NCI-H460 (cell line): ENCODE data around the gene NPHP1. TPM values are rescaled to one million over a fixed set of nuclear protein-coding genes. Genes with fewer than 3 reads are reported as not detected.
"Not testable (repeated sequence)": the region's sequence is repeated elsewhere in the genome, so short reads cannot be mapped to it uniquely, and the experiment has no call there.

Experiments used
- DNase-seq: peaks from one replicate; pipeline ENCODE4 v3.0.0-alpha.2; 2016; ENCODE audit warnings: low read depth; ENCODE audit errors: extremely low read depth
- total RNA-seq: library from RNA; depleted of rRNA; stranded (reverse); fragments of >200 nt; shearing (Covaris generic); gene quantifications from 2 replicates; pipeline ENCODE4 v1.2.3, GENCODE V29; 2014

NPHP1 gene
- total RNA-seq, 1 experiment from 2014 or later = 11.9 TPM

DNA sequence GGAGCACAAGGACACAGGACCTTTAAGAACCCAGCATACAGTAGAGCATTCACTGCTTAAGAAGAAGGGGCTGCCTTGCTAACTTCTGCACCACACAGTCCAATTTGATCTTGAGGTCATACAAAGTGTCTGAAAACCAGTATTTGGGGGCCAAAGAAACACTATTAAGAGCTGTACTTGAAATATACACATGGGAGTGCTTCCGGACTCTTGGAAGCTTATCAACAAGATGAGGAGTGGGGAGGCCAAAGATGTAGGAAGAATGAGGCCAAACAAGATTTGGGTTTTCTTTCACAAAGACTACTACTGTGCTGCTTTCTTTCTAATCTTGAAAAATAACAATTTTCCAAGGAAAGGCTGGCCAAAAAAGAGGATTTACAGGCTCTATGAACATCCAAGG lies 64.4 kb downstream of the NPHP1 start:
- DNase-seq = no peak

DNA sequence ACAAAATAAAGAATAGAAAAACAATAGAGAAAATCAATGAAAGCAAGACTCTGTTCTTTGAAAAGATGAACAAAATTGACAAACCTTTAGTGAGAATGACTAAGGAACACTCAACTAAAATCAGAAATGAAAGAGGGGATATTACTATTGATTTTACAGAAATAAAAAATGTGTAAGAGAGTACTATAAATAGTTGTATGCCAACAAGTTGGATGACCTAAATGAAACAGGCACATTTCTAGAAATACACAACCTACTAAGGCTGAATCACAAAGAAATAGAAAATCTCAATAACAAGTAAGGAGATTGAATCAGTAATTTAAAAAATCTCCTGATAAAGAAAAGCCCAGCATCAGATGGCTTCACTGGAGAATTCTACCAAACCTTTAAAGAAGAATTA lies 70.8 kb downstream of the NPHP1 start:
- DNase-seq = no peak

DNA sequence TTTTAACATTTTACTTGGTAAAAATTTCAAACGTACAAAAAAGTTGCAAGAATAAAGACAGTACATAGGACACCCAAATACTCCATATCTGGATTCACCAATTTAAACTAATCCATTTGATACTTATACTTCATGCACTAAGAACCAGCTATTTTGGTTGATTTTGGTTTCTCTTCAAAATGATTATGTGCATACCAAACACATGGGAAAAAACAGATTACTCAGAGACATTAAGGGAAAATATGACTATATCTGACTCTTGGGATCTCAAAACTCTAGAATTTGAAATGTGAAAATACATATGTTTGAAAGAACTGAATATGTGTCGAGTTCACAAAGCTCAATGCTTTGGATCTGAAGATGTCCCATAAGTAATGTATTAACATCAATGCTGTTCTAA lies 73.6 kb downstream of the NPHP1 start:
- DNase-seq = no peak

DNA sequence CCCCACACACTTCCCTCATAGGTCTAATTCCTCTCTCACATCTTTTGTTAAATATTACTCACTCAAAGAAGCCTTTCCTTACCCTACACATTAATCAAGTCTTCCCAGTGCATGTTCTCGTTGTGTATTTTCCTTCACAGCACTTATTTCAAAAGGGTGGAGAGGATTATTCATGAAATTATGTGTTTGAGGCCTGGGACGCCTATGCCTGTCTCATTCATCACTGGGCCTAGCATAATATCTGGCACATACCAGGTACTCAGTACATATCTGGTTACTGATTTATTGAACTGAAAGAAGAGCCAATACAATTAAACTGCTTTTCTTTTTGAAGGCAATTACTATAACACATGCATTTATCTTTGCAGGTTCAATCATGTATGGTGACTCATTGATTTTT lies 74.1 kb downstream of the NPHP1 start:
- no peak for DNase-seq

DNA sequence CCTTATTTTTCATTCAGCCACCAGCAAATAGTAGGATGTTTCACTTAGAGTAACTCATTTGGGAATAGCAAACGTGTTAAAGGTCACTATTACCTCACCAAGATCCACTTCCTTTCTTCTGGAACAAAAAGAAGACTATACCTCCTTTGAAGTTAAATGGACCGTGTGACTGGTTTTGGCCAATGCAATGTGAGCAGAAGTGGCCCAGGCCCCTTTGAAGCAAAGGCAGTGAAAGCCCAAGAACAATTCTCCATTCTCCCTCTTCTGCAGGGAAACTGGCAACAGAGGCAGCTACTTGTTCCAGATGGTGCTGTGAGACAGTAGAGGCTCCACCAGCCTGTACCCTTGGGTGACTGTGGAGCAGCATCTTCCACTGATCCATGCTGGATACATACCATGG lies 77.9 kb downstream of the NPHP1 start:
- no peak for DNase-seq

DNA sequence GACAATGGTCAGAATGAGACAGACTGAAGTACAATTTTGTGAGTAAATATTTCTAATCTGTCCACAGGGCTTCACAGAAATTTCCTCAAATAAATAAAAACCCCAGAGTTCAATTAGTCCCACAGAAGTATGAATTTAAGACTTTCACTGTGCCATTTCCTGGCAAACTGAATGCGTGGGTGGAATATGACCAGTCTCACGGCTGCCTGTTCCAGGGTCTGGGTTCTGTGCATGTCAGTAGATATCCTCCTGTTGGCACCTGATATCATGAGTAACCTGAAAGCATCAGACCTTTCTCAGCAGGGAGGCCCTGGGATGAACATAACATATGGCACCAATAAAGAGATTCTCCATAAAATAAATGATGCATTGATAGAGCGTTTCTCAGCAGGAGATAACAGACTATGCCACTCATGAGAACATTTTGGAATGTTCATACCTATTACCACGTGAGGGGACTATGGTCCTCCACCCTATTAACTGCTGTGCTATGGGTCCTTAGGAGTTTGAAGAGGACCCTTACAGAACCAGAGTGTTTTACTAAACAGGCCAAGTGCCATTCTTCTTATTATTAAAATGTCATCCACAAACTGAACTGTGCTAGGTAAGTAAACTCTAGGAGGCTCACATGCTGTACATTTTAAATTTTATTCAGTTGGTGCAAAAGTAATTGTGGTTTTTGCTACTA lies 78.6 kb downstream of the NPHP1 start:
- DNase-seq = no peak

DNA sequence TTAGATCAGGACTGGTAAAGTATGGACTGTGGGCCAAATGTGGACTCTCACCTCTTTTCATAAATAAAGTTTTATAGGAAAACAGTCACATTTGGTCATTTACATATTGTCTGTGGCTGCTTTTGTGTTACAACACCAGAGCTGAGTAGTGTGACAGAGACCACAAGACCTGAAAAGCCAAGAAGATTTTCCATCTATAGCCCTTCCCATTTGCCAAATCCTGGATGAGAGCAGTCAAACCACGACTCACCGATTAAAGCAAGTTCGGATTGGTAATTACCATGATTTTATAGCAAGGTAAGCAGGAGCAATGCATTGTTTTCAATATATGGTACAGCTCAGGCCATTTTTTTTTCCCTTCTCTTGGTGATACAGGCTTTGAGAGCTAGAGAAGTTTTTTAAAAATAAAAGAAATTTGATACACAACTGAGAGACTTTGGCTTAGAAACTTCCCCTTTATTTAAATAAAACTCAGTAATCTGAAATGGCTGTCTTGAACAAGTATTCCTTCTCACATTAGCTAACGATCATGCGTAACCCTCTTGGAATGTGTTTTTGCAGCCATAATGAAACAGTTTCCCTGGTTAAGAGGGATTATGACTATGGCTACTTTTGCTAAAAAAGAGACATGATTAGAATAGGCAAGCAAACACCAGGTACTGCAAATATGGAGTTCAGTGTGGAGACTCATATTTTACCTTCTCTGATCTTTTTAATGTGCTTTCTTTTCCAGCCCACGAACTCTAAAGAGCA lies 79.7 kb downstream of the NPHP1 start:
- DNase-seq = no peak

DNA sequence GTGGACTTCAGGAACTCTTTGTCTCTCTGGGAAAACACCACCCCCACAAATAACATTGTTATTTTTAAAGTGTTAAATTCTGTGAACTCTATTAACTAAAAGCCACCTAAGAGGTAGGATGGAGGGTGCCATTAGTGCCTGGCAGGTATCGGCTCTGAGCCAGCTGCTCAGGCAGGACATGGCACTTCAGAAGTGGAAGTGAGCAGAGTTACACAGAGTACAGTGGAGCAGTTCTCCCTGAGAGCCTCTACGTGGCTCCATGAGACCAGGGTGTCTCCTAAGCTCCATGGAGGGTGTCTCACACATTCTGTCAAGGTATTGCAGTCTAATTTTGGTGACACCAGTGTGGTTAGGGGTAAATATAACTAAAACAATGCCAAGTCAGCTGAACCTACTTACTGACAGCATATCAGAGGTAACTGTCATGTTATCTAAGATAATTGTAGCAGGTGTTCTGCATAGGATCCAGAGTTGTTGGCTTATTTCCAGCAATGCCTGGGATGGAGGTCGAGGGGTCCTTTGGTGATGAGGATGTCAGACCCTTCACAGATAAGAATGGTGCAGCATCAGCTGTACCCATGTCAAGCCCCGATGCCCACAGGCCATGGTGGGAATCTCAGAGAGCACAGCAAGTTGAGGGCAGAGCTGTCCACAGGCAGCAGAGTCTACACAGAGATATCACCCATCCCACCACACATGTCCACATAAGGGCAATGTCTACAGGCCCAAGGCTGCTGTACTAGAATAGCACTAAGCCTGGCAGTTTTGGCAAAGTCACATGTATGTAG lies 80.6 kb downstream of the NPHP1 start:
- no peak for DNase-seq

DNA sequence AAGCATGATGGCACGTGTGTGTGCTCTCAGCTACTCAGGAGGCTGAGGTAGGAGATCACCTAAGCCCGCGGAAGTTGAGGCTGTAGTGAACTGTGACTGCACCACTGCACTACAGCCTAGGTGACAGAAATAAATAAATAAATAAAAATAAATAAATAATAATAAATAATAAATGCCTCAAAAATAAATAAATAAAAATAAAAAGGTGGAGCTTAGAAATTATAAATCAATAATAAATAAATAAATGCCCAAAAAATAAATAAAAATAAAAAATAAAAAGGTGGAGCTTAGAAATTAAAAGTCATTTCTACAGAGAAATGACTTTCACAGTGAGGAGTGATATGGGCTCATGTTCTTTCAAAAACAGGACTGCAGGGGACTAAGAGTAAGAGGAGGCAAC lies 83.2 kb downstream of the NPHP1 start:
- DNase-seq = no peak

DNA sequence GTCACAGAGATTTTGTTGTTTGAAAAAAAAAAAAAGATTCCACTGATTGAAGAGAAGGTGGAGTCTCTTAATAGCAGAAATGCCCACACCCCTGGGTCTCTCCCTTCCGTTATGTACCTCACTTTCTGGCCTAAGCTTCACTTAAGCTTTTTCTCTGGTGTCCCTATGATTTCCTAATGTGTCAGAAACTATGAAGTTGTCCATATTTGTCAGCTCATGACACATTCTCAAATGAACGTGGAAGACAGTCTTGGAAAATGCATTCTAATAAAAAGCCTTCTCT lies 83.8 kb downstream of the NPHP1 start:
- DNase-seq = no peak

DNA sequence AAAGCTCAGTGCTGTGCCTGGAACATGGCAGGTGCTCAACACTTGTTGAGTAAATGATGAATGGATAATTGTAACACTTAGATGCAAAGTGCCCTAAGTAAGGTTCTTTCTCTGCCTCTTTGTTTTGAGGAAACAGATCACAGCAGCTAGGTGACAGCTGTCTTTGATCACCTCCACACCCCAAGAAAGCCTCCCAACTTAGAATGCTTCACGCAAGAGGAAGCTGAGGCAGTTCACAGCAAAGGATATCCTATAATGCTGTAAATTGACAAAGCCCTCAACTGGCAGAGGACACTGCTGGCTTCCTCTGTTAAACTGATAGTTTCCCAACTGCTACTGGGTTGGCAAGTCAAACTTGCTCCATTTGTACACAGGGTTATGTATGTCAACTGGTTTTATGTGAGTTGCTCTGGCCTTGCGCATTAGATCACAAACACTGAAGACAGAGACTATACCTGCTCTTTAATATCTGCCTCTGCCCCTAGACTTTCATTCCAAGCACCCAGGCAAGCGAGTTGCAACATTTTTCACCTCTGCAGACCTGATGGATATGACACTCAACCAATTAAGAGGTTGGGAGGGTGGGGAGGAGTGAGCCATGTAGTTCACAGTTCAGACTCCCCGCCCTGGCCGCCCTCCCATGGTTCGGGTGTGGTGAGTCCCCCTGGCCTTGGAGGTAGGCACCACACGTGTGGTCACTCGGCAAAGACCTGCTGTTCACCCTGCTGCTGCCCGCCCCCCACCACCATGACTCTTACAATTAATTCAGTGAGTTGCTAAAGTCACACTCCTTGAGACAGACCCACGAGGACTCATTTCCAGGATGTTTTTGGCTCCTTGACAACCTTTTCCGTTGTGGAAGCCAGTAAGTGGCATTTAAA lies 84.4 kb downstream of the NPHP1 start:
- DNase-seq = no peak

DNA sequence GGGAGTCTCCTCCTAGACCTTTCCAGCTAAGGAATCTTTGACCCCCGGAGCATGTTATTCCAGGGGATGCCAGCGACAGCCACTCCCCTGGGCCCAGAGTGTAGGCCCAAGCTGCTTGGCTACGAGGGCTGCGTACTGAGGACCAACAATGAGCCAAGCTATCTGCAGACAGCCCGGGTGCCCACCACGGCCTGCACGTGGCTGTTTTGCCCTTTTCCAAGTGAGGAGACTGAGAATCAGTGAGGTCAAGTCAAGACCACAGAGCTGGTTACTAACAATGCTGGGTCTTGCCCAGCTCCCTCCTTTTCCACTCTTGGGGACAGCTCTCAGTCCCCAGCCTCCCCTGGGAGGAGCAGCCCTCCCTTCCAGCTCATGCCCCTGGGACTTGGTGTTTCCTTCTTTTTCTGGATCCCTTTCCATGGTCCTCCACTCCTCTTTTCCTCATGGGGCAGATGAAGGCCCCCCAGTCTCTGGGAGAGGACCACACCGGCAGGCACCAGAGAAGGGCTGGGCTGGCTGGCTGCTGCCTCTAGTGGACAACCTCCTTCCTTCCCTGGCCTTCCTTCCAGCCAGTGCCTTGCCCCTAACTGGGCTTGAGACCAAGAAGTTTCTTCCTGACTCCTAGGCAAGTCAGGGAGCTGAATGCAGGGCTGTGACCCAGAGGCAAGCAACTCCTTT lies 88.6 kb downstream of the NPHP1 start:
- DNase-seq = peak; percentile 54

DNA sequence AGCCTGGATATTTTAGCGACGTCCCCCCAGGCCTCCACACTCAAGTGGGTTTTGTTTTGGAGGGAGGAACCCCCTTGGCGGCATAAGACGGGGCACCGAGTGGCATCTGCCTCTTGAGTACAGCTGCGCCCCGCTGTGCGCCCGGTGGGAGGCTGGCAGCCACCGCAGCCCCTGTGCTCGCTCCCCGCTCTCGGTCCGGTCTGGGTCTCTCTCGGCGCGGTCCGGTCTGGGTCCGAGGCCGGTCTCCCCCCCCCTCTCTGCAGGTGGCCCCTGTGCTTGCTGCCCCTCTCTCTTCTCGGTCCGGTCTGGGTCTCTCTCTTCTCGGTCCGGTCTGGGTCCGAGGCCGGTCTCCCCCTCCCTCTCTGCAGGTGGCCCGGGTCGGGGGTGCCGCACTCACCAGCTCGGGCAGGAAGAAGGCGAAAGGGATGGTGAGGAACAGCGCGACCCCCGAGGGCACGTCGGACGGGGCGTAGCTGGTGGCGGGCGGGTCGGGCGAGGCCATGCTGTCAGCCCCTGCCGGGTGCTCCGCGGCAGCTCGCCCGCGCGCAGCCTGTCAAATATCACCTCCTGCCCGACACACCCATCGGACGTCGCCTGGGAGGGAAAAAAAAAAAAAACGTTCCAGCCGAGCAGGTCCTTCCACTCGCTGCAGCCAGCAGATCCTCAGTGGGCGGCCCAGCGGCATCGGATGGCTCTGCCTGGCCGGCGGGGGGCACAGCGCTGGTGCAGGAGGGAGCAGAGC lies 89.4 kb downstream of the NPHP1 start, which contains the start of gene MALL:
TSS of gene MALL (minus strand) at position 532 of the 742 bp plus-strand sequence. CDS start at position 502, 30 bp downstream.
- peak; percentile 62 for DNase-seq

DNA sequence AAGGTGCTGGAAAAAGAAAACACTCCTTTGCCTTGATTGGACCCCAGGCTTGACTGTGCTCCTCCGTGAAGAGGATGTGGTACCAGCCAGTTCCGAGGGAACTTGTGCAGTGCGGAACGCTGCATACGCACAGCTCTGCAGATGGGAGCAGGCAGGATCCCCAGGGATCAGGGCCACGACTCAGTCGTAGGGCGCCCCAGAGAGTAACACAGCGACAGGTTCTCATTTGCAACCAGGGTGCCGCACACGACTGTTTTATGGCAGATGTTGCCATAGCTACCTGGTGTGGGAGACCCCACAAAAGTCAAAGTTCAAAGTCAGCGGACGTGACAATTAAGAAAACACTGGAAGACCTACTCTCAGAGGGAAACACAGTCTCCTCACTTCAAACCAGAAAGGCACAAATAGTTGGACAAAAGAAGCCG lies 90.0 kb downstream of the NPHP1 start:
- DNase-seq = peak; percentile 31

DNA sequence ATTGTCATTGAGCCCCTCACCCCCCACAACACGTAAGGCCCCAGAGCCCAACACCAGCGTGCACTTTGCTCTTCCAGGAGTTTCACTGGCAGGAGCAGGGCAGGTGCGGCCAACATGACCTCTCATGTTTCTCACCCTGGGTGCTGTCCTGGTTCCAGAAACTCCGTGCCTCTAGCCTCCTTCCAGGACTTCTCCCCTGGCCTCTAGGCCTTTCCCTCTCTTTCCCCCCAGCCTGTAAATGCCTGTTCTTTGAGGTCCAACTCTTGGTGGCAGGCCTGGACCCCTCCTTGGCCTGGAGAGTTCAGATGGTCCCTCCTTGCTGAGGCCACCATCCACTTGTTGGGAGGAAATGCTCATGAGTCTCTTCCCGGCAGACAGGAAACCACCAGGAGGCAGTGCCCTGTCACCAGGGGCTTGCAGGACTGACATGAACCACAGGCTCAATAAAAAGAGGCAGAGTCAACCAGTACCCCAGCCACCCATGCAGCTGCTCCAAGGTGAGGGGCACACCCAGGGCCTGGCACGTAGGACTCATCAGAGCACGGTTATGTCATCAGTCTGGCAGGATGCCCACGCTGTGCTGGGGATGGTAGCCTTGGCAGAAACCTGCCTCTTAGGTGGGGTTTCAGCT lies 90.7 kb downstream of the NPHP1 start:
- DNase-seq = peak; percentile 56

DNA sequence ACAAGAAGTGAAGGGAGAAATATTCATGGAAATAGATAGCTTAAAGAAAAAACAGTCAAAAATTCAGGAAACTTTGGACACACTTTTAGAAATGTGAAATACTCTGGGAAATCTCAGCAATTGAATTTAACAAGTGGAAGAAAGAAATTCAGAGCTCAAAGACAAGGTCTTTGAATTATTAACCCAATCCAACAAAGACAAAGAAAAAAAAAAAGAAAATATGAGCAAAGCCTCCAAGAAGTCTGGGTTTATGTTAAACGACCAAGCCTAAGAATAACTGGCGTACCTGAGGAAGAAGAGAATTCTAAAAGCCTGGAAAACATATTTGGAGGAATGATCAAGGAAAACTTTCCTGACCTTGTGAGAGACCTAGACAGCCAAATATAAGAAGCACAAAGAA lies 96.5 kb downstream of the NPHP1 start:
- DNase-seq = not testable (repeated sequence)

DNA sequence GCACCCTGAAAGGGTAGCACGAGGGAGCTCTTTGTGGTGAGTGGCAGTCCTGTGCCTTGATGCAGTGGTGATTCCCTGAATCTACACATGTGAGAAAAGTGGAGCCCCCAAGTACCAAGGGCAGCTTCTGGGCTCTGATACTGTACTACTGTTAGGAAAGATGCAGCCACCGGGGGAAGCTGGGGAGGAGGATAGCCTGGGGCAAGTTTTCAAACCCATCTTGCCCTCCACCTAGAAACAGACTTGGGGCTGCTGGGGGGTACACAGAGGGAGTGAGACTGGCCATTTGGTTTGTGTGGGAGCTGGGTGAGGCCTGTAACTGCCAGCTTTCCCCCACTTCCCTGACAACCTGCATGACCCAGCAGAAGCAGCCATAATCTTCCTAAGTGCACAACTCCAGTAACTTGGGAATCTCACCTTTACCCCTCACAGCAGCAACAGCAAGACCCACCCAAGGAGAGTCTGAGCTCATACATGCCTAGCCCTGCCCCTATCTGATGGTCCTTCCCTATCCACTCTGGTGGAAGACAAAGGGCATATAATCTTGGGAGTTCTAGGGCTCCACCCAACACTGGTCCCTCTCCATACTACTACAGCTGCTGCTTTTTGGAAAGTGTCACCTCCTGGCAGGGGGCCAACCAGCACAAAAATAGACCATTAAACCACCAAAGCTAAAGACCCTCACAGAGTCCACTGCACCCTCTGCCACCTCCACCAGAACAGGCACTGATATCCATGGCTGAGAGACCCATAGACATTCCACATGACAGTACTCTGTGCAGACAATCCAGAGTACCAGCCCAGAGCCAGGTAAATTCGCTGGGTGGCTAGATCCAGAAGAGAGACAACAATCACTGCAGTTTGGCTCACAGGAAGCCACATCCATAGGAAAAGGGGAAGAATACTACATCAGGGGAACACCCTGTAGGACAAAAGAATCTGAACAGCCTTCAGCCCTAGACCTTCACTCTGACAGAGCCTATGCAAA lies 97.4 kb downstream of the NPHP1 start:
- no peak for DNase-seq

DNA sequence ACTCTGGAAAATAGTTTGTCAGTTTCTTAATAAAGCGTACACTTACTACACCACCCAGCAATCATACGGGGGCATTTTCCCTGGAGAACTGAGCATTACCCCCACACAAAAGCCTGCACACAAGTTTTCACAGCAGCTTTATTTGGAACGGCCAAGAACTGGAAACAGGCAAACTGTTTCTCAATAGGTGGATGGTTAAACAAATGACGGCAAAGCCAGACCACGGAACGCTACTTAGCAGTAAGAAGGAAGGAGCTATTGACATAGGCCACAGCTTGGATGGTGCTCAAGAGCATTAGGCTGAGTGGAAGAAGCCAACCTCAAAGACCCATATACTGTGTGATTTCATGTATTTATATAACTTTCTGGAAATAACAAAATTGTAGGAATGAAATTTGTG lies 98.2 kb downstream of the NPHP1 start:
- peak; percentile 67 for DNase-seq
